T-helper 9 cell (primary cell): ENCODE measurements around the gene ITGB3.
"Not testable (repeated sequence)": the region's sequence is repeated elsewhere in the genome, so short reads cannot be mapped to it uniquely, and the experiment has no call there.

ENCODE experiments used
- DNase-seq: peaks from one replicate; pipeline ENCODE4 v3.0.0-alpha.2; 2020

The ITGB3 gene

DNA sequence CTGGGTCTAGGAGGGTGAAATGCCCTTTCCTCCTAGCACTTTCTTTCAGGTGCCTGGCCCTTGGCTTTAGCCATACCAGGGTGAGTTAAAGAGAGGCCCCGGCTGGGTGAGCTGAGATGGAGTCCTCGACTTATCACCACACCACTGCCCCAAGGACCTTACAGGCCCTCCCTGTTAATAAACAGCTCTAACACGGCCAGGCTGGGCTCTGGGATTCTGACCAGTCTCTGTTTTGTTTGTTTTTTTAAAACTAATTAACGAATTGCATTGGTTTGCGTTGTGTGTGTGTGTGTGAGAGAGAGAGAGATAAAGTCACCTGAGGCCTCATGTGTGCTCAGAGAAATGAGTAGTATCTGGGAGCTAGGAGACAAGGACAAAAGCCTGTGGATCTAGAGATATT lies 30.2 kb upstream of the ITGB3 start:
- no peak for DNase-seq

DNA sequence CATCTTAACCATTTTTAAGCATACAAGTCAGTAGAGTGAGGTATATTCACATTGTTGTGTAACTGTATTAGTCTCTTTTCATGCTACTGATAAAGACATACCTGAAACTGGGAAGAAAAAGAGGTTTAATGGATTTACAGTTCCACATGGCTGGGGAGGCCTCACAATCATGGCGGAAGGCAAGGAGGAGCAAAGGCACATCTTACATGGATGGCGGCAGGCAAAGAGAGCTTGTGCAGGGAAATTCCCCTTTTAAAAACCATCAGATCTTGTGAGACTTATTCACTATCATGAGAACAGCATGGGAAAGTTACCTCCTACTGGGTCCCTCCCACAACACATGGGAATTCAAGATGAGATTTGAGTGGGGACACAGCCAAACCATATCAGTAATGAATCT lies 29.6 kb upstream of the ITGB3 start:
- not testable (repeated sequence) for DNase-seq

DNA sequence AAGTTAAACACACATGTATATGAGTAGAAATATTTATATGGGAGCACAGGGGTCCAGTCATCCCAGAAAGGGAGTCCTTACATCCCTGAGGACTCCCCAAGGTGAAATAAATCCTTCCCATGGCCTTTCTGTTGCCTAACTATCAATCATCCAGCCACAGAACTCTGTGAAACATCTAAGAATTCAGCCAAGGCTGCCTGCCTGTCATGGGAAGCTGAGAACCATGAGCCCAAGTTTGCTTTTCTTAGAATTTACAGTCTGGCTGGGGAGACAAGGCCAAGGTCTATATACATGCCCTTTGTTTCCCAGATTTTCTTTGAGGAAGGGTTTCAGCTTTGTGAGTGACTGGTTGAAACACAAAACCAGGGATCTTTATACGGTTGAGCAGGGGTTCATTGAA lies 28.7 kb upstream of the ITGB3 start:
- no peak for DNase-seq

DNA sequence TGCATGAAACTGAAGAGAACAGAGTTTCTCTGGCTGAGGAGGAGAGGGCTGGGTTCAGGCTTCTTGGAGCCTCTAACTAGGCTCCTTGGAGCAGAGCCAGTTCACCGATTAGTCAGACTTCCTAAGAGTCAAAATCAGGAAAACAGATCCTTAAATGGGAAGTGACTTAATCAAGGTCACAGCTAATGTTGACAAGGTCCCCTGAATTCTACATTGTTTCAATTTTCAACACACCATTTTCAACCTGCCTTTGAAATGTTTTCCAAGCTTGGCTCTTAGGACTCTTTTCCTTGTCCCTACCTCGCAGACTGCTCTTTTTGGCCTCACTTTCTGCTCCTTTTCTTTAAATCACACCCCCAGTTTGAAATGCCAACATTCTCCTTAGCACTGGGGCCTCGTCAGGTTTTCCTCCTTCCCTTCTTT lies 28.2 kb upstream of the ITGB3 start:
- no peak for DNase-seq

DNA sequence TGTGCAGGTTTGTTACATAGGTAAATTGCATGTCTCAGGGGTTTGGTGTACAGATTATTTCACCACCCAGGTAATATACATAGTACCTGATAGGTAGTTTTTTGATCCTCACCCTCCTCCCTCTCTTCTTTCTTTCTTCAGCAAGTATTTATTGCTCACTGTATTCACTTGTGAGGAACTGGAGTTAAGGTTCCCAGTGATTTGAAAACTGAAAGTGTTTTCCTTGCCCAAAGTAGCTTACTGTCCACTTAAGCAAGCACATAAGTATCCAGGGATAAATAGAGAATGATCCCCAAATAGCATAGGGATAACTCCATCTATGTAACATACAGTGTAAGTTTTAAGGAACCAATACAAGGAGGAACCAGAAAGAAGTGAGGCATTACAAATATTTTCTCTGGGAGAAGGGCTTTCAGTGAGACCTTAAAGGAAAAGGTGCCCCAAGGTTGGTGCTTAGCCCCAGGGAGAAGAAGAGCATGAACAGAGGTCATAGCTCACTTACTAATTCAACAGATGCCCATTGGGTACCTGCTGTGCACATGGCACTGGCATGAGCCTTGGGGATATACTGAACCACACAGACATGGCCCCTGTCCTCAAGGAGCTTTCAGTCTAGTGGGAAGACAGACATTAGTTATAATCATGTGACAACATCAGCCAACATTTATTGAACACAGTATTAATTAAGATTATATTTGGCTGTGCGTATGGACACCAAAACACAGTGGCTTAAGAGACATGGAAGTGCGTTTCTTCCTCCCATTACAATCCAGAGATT lies 27.5 kb upstream of the ITGB3 start:
- DNase-seq: no peak

DNA sequence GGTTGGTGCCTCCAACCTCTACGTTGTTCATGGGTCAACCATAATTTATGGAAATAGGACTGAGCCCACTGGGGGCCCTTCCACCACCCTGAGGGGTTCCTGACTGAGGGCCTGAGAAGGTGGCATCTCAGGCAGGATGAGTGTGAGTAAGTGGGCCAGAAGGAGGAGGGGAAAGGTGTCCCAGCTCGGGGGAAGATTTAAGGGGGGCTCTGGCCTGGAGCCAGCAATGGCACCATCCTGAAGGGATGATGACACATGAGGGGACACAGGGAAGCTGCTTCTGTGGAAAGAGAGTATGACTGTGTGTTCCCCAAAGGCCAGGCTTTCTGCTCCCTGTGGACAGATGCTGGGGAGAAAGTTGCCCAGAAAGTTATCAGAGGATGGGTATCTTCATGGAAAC lies 25.8 kb upstream of the ITGB3 start:
- no peak for DNase-seq

DNA sequence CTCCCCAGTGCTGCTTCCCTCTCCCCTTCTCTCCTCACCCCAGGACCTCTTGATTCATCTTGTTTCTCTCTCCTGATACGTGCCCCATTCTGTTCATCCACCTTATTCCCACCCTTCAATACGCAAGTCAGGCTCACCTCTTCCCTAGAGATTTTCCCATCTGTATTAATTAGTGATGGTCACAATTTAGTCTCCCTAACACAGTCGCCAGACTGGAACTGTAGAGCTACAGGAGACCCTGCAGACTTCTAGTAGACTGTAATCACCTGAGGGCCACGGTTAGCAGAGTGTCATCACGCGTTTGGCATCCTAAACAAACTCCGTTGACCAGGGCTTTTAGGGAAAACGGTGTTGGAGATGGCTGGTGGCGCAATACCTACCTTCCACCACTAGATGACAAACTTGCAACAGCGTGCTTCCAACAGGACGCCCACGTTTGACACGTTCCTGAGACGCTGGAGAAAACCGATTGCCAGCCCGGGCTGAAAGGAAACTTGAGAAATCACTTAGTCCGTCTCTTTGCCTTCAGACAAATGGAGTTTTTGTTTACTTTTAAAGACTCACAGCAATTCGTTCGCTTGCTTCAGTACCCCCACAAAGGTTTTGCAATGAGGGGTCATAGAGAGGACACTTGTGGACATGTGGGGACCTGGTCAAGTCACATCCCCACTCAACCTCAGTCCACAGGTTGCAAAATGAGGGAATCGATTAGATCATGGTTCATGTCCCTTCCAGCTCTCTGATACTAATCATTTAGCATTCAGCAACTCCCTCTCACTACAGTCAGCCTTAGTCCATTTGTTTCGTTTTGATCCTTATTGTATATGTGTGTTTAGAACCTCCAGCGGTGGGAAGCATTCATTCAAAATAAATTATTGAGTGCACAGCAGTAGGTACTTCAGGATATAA lies 23.8 kb upstream of the ITGB3 start:
- DNase-seq: peak; percentile 48

DNA sequence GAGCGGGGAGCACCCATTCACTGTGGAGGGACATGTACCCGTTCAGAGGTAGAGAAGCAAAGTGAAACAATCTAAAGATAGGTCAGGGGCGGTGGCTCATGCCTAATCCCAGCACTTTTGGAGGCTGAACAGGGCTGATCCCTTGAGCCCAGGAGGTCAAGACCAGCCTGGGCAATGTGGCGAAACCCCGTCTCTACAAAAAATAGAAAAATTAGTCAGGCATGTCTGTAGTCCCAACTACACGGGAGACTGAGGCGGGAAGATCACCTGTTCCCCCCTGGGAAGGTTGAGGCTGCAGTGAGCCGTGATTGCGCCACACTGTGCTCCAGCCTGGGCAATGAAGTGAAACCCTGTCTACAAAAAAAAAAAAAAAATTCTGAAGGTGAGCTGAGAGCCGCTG lies 22.8 kb upstream of the ITGB3 start:
- DNase-seq: no peak

DNA sequence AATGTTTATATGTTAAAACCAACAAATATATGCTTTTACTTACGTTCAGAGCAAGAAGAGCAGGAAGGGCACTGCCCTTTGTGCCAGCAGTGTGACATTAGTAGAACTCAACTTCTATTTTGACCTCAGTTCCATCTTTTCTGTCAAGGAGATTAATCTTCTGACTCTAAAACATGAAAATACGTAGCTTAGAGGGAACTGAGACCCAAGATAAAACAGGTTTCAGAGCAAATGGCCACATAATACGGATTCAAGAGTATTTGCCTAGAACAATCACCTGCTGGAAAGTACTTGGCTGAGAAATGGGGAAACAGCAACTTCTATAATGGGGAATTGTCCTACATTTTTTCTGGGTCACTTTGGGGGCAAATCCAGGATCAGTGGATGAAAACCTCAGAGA lies 22.3 kb upstream of the ITGB3 start:
- DNase-seq: no peak

DNA sequence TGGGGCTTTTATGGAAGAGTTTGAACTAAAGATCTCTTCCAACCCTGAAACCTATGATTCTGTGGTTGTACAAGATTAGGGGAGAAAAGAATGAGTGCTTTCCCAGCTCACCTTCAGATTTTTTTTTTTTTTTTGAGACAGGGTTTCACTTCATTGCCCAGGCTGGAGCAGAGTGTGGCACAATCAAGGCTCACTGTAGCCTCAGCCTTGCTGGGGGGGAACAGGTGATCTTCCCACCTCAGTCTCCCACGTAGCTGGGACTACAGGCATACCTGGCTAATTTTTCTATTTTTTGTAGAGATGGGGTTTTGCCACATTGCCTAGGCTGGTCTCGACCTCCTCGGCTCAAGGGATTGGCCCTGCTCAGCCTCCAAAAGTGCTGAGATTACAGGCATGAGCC lies 21.8 kb upstream of the ITGB3 start:
- no peak for DNase-seq

DNA sequence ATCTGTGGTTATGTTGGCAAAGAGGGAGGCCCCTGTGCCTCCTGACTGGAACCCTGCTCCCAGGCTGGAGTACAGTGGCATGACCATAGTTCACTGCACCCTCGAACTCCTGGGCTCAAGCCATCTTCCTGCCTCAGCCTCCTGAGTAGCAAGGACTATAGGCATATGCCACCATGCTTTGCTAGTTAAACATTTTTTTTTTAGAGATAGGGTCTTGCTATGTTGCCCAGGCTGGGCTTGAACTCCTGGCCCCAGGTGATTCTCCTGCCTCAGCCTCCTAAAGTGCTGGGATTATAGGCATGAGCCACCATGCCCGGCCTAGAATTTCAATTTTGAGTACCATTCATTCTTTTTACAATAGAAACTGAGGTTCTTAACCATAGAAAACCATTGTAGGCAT lies 21.2 kb upstream of the ITGB3 start:
- DNase-seq: no peak

DNA sequence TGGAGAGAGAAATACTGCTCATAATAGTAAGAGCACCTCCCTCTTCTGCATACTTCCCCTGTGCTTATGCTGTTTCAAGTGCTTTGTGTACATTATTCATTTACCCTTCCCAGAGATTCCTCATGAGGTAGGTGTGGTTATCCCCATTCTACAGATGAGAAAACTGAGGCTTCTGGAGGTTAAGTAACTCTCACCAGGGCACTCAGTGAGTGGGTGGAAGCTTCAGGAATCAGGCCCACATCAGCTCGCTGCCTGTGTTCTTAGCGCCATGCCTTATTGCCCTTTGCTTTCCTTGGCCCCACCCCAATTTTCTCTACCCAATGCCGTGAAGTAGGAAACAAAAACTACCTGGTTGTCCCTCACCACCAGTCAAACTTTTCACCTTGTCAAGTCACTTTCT lies 18.1 kb upstream of the ITGB3 start:
- DNase-seq: no peak

DNA sequence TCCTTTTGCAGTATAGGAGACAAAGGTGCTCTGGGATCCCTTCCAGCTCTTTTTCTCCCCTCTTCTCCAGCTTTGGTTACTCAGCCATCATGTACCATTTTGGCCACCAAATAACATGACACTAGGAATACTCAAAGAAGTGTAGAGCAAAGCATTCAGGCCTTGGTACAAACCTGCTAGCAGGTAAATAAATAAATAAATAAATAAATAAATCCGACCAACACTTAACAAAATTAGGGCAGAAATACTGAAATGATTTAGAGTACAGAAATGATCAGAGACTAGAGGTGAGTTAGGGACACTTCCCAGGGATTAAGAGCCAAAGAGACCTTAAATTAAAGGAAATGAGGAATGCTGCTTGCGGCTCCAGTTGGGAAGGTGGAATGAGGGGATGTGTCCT lies 17.7 kb upstream of the ITGB3 start:
- no peak for DNase-seq

DNA sequence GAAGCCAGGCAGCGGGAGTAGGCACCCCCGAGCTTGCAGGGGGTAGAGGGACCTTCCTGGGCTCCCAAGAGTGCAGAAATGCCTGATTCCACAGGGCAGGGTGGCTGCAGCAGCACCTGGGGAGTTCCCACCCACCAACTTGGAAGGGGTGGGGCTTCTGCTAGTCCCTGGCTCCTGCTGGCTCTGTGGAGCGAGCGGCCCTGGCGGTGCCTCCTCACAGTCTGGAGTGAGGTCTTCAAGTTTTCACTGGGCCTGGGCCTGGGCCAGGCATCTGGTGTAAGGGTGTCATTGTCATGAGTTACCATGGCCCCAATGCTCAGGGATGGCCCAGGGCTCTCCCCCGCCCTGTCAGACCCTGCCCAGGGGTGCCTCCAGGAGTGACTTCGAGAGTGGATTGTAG lies 15.8 kb upstream of the ITGB3 start:
- no peak for DNase-seq

DNA sequence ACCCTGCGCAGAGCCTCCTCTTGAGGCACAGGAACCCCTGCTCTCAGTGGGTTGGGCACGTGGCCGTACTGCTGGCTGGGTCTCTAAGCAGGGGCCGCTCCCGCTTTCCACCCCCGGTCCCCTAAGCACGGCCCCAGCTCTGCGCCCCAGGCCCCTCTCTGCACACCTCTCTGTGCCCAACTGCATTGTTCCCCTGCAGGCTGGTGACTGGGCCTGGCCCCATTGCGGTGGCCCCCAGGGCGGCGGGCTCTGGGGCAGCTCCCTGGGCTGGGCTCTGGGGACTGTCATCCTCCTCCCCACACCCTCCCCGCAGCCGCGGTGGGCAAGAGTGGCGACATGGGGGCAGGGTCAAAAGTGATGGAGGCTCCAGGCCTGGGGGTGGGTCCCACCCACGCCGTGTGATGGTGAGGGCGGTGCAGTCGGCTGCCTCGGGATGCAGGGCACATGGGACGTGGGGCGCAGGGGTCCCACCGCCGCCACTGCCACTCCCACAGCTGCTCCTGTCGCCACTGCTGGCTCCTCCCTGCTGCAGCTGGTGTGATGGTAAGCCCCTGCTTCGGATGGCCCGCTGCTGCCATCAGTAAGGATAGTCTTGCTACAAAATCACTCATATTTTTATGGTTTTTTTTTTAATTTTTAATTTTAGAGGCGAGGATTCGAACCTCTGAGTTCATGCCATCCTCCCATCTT lies 15.2 kb upstream of the ITGB3 start:
- no peak for DNase-seq

DNA sequence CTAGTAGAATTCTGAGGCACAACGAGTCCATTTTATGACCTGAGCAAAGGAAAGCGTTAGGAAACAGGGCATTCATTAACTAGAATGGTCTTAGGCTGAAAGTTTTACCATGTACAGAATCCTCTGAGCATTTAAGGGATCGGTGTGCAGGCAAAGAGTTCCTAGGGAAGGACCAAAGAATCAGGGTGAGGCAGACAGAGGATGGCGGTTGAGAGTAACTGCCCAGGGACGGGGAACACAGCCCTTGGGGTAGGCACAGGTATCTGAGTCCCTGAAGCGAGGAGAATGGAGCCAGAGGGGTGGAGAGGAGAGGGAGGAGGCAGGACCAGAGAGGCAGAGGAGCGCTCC lies 14.0 kb upstream of the ITGB3 start:
- no peak for DNase-seq

DNA sequence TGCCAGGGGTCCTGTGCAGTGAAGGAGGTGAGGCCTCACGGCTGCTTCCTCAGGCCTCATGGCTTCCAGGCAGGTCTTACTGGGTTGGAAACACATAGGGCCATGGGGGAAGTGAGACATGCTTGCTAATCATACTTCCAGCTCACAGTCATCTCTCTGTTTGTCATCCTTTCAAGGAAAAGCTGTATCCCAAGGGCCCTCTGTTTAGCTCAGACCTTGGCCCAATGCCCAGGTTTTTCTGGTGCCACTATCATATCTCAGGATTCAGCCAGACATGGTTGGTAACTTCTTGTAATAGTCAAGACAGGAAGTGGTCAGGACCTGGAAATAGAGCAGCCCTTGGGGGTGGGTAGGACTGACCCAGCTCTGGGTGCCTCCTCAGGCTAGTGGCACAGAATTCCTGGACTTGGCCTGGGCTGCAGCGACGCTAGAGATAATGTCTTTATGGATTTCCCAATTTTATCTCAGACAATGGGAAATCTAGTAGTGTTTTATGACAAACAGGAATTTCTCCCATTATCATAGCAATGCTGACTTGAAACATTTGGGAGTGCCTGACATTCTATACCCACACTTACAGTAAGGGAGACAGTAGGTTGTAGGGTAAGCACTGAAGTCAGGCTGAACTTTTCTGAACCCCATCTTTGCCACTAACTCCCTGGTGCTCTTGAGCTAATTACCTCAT lies 13.5 kb upstream of the ITGB3 start:
- no peak for DNase-seq

DNA sequence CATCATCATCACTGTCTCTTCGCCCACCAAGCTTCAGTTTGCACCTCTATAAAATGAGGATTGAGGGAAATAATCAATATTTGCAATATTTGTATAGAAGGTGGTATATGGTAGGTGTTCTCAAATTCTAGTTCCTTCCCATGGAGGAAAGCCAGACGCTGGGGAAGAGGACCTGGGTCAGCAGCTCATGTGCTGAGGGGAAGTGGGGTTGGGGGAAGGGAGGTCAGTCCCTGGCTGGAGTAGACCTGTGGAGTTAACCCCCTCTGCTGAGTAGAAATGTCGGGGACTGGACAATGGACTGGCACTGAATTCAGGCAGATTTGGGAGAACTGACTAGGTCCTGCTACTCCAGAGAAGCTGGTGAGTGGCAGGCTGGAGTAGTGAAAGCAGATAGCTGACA lies 12.8 kb upstream of the ITGB3 start:
- DNase-seq: no peak

DNA sequence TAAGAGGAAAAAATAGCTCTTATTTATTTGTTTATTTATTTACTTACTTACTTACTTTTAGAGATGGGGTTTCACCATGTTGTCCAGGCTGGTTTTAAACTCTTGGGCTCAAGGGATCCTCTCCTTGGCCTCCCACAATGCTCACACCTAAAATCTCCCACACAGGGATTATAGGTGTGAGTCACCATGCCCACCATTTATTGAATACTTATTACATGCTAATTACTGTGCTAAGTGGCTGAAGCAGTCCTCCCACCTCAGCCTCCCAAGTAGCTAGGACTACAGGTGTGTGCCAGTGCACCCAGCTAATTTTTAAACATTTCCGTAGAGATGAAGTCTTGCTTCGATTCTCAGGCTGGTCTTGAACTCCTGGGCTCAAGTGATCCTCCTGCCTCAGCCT lies 11.0 kb upstream of the ITGB3 start:
- no peak for DNase-seq

DNA sequence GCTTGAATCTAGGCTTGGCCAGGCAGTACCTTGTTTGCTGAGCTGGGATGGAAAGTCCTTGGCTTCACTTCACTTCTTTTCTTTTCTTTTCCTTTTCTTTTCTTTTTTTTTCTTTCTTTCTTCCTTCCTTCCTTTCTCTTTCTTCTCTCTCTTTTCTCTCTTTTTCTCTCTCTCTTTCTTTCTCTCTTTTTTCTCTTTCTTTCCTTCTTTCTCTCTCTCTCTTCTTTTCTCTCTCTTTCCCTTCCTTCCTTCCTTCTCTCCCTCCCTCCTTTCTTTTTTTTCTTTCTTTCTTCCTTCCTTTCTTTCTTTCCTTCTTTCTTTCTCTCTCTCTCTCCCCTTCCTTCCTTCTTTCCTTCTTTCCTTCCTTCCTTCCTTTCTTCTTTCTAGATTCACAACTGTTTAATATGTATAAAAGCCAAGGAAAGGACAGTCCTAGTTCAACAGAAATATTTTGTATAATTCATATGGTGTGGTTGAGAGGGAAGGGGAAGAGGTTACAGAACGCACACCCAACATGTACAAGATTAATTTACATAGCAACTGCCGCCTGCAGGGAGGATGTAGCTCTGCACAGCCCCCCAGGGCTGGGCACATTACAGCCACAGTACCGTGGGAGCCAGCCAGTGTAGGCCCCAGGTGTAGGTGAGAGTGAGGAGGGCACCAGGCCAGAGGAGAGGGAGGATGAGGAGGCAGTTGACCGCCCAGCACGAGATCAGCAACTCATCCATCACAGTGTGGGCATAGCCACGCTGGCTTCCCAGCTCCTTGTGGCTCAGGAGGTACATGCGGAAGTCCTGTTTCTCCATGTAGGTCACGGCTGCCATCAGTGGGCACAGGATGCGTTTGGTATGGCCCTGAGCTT lies 9.7 kb upstream of the ITGB3 start:
- DNase-seq: no peak

DNA sequence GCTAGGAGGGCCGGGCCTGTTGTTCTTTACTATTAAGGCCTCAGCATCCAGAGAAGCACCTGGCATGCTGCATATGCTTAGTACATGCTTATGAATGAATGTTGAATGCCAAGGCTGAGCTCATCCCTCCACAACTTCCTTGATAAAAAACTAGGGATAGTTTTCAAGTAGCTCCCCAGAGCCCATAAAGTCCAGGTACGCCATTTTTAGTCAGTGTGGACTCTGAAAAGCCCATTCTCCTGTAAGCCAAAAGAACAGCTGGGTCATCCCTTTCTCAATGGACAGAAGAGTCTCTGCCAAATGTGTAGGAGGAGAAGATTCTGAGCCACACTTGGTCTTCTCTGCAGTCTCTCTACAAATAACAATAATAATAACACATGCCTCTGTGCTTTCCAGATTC lies 8.9 kb upstream of the ITGB3 start:
- no peak for DNase-seq

DNA sequence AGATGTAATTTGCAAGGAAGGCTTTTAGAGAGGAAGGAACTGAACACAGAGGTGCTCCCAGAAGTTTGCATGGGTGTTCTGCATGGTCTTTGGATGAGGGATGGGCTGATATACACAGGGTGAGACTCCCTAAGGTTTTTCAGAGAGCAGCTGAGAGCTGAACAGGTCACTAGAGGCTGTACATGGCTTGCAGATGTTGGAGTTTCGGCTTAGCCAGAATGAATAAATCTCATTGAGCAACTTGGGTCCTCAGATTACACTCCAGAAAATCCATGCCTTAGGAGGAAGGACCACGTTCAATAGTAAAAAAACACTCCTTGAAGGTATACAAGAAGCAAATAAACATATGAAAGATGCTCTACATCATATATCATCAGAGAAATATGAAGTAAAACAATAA lies 7.5 kb upstream of the ITGB3 start:
- DNase-seq: no peak
